Astrocyte of the spinal cord (primary cell): ENCODE data around the gene ALG12.

ENCODE experiments used
- DNase-seq: peaks from one replicate; pipeline ENCODE4 v3.0.0; 2011; ENCODE audit warnings: low read depth, low spot score
- H3K4me3 ChIP-seq: 2 replicates; pipeline ENCODE4 v1.5.1; 2011; ENCODE audit warnings: low read depth, mild to moderate bottlenecking, low read length, moderate library complexity
- CTCF ChIP-seq: IDR thresholded peaks from 2 replicates; pipeline ENCODE4 v1.5.1; 2012; ENCODE audit warnings: low read depth, mild to moderate bottlenecking, low read length, inconsistent platforms
- in situ Hi-C: cut with HindIII; loops from 2 replicates; pipeline ENCODE4 v1.10.0; 2017; ENCODE audit warnings: low sequenced_read_pairs

ALG12 gene

DNA sequence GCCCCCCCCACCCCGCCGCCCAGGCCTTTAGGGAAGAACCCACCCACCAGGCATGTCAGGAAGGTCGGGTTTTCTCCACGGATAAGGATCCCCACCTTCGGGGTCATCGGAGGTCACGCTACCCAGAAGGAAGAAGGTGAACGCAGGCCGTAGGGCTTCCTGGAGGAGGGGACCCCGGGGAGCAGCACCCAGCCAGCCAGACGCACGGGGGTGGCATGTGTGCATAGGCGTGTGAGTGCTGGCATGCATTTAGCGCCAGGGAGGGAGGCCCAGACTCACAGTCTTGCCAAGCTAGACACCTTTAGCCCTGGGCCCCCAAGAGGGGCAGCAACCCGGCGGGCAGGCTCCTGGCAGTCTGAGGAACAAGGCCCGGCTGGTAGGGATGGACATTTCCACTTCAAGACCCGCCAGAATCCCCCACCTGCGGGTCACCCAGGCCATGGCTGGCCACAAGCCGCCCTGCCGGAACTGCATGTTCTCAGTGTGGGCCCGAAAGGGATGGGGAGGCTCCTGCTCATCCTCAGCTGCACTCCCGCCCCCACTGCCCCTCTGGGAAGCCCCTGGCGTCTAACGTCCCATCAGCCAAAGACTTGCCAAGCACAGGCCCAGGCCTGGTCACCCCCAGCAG lies 25.6 kb upstream of the ALG12 start:
- H3K4me3 ChIP-seq, result no peak overlapping the region
- in situ Hi-C loops, result no loop called here
- TF ChIP-seq CTCF, result no peak
- no peak for DNase-seq

DNA sequence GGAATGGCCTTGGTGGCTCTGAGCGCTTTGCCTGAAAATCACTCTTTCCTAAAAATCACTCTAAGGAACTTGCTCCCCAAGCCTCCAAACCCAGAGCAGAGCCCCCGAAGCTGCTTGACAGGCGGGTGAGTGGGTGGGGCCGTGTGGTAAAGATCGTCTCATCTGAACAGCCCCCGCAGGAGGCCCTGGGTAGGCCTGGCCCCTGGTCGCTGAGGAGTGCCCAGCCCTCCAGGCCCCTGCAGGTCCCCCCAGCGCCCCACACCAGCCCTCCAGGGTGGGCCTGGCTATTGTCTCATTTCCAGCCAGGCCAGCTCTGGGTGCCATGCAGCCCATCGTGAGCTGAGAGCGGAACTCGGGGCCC lies 25.1 kb upstream of the ALG12 start:
- DNase-seq, result no peak
- in situ Hi-C loops, result no loop called here
- H3K4me3 ChIP-seq, result no peak overlapping the region
- TF ChIP-seq CTCF, result no peak

DNA sequence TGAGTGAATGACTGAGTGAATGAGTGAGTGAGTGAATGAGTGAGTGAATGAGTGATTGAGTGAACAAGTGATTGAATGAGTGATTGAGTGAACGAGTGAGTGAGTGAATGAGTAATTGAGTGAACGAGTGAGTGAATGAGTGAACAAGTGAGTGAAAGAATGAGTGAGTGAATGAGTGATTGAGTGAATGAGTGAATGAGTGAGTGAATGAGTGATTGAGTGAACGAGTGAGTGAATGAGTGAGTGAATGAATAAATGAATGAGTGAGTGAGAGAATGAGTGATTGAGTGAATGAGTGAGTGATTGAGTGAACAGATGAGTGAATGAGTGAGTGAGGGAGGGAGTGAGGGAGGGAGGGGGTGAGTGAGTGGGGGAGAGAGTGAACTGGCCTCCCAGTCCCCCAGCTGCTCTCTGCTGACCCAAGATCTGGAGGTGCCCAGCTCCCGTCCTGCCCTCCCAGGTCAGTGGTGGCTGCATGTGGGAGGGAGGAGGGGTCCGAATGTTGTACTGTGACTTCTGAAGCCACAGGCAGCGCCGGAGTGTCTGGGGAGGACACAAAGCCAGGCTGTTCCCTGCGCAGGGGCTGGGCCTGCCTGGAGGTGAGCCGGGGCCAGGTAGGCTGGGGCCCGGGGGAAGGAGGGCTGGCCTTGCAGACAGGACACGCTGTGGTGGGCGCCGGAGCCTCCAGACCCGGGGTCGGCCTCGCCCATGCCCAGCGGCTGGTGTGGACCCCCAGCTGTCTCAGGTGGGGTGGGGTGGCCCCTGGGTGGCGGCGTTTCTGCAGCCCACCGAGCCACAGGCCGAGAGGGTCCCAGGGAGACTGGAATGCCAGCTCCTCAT lies 24.5 kb upstream of the ALG12 start:
- no peak for DNase-seq
- TF ChIP-seq CTCF, result no peak
- in situ Hi-C loops, result no loop called here
- H3K4me3 ChIP-seq, result no peak overlapping the region

DNA sequence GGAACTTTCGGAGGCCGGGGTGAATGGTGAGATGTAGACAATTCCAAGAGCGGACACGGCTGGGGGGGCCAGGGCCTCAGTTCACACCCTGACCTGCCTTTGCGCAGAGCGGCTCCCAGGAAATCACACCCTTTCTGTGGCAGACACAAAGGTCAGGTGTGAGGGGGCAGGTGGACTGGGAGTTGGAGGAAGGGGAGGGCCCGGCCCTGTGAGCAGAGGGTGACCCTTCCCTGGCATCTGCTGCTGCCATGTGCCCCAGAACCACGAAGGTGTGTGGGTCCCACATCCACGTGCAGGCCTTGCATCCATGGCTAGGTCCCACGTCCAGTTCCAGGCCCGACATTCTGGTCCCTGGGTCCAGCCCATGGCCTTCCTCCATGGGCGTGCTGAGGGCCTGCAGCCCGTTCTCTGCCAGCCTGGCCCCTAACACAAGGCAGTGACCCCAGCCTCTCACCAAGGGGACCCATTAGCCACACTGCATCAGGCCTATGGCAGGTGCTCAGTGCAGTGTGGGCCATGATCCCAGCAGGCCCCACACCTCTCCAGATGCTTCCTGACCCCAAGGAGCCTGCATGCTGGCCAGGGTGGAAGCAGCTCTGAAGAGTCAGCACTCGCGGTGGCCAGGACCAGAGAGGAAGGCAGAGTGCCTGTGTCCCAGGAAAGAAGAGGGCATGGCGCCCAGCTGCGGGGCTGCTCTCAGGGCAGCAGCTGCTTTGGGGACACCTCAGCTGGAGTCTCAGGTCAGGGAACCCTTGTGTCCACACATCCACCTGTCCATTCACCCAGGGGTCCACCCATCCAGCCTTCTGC lies 23.5 kb upstream of the ALG12 start:
- no peak overlapping the region for H3K4me3 ChIP-seq
- TF ChIP-seq CTCF, result no peak
- DNase-seq, result no peak
- in situ Hi-C loops, result no loop called here

DNA sequence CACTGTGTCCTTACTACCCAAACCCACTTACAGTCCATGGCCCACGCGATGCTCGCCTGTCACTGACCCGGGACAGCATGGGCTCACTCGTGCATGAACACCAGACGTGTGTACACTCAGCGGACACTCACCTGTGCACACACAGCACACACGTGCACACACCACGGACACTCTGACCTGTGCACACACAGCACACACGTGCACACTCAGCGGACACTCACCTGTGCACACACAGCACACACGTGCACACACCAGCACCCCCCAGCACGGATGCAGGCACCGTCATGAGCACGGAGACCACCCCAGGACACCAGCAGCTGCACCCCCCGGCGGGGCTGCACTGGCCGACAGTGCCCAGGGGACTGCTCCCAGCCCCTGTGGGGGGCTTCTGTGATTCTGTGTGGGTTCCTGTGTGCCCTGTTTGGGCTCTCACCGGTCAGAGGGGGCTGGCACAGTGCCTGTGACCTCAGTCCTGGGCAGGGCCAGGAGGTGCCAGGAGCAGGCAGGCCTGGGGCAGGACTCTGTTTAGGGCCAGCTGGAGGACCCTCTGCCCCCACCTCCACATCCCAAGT lies 20.4 kb upstream of the ALG12 start:
- no peak for TF ChIP-seq CTCF
- no peak overlapping the region for H3K4me3 ChIP-seq
- in situ Hi-C loops, result no loop called here
- DNase-seq, result no peak
